Fibroblast of mammary gland (primary cell): ENCODE measurements around the gene ZNF511.

Source experiments
- DNase-seq: peaks from one replicate; pipeline ENCODE4 v3.0.0-alpha.2; 2010; ENCODE audit warnings: low read depth
- H3K4me3 ChIP-seq: 2 replicates; pipeline ENCODE4 v1.5.1; 2011; ENCODE audit warnings: low read depth, mild to moderate bottlenecking, low read length, moderate library complexity; ENCODE audit not compliant: control insufficient read depth
- TF ChIP-seq, protein P1 (sequence below): conservative IDR thresholded peaks from 2 replicates; pipeline ENCODE4 v1.5.1; 2011; ENCODE audit warnings: low read depth, low read length, inconsistent platforms; ENCODE audit not compliant: control insufficient read depth, insufficient read depth

The ZNF511 gene

DNA sequence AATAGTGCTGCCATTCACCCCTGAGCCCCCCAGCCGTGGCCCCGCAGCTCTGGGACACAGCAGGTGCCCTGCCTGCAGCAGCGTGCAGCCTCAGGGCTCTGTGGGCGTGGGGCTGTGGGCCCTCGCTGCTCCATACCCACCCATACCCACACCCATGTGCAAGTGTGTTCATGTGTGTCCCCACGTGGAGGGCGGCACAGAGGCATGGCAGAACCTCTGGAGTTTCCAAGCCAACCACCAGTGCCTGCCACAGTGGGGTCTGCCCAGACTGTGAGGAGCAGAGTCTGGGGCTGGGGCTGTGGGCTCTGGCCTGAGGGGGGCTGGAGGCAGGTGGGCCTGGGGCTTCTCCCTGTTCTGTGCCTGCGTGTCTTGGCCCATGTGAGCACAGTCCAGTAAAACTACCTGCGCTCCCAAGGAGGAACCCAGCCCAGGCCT lies 40.9 kb downstream of the ZNF511 start:
- DNase-seq = no peak
- TF ChIP-seq, protein P1, sequence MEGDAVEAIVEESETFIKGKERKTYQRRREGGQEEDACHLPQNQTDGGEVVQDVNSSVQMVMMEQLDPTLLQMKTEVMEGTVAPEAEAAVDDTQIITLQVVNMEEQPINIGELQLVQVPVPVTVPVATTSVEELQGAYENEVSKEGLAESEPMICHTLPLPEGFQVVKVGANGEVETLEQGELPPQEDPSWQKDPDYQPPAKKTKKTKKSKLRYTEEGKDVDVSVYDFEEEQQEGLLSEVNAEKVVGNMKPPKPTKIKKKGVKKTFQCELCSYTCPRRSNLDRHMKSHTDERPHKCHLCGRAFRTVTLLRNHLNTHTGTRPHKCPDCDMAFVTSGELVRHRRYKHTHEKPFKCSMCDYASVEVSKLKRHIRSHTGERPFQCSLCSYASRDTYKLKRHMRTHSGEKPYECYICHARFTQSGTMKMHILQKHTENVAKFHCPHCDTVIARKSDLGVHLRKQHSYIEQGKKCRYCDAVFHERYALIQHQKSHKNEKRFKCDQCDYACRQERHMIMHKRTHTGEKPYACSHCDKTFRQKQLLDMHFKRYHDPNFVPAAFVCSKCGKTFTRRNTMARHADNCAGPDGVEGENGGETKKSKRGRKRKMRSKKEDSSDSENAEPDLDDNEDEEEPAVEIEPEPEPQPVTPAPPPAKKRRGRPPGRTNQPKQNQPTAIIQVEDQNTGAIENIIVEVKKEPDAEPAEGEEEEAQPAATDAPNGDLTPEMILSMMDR = no peak

DNA sequence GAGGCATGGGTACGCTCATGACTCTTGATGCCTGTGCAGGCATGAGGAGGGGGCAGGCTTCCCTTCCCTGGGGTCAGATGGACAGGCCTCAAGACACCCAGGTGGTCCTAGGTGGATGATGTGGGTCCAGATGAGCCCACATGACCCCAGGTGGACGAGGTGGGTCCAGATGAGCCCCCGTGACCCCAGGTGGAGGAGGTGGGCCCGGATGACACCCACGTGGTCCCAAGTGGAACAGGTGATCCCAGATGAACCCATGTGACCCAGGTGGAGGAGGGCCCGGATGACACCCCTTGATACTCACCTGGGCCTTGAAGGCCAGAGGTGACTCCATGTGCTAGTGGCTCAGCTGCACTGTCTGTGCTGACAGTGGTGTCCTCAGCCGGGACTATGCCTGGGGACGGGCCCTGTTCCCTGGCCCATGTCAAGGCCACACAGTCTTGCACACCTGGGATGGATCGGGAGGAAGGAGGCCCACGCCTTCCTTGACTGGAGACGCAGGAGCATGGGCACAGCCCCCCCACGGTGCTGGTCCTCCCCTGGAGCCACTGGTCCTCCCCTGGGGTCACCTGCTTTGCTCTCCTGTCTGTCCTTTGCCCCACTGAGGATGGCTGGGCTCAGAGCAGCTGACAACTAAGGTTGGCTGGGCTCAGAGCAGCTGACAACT lies 41.7 kb downstream of the ZNF511 start:
- no peak overlapping the region for H3K4me3 ChIP-seq
- DNase-seq = no peak
- TF ChIP-seq, protein P1 = no peak

More for the DNA sequence above, 40.9 kb downstream of the ZNF511 start:
- H3K4me3 ChIP-seq = no peak overlapping the region

DNA sequence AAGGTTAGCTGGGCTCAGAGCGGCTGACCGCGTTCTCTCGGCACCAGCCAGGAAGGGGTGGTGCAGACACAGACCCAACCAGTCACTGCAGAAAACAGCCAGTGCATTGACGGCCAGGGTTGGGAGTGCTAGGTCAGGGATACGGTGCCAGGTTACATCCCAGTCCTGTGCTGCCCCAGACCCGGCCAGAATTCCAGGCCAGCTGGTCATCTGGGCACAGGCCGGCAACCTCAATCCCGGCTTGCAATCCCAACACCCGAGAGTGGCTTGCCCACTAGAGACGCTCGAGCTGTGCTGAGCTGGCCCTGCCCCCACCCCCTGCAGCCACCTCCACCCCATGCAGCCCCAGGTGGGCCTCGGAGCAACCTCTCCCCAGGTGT lies 42.2 kb downstream of the ZNF511 start:
- H3K4me3 ChIP-seq = no peak overlapping the region
- TF ChIP-seq, protein P1 = no peak
- no peak for DNase-seq

DNA sequence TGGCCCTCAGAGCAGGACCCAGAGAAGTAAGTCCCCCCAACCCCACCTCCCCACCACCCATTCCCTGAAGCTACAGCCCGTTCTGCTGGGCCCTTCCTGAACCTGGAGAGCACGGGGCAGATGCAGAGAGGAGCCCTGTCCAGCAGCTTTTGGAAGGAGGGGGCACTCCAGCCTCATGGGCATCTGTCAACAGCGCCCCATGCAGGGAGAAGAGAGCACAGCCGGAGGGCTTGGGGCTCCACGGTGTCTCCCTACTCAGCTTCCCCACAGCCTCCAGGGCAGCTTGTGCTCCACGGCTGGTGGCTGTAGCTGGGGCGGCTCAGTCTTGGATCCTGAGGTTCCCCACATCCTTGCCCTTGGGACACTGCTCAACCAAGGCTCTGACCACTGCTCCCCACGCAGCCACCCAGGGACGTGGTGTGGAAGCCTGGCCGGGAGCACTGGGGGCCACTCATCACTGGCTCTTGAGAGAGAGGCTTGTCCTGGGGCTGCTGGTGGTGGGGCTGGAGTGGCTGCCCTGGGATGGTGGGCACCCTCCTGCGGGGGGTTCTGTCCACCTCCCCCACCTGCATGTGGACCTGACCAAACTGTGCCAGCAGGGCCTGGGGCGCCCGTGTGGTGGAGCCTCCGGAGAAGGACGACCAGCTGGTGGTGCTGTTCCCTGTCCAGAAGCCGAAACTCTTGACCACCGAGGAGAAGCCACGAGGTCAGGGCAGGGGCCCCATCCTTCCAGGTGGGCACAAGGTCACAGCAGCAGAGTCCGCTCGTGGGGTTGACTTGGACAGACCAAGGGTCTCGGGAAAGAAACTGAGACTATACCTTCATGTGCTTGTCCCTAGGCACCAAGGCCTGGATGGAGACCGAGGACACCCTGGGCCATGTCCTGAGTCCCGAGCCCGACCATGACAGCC lies 42.9 kb downstream of the ZNF511 start:
- no peak overlapping the region for H3K4me3 ChIP-seq
- DNase-seq = no peak
- TF ChIP-seq, protein P1 = peak; percentile 1

DNA sequence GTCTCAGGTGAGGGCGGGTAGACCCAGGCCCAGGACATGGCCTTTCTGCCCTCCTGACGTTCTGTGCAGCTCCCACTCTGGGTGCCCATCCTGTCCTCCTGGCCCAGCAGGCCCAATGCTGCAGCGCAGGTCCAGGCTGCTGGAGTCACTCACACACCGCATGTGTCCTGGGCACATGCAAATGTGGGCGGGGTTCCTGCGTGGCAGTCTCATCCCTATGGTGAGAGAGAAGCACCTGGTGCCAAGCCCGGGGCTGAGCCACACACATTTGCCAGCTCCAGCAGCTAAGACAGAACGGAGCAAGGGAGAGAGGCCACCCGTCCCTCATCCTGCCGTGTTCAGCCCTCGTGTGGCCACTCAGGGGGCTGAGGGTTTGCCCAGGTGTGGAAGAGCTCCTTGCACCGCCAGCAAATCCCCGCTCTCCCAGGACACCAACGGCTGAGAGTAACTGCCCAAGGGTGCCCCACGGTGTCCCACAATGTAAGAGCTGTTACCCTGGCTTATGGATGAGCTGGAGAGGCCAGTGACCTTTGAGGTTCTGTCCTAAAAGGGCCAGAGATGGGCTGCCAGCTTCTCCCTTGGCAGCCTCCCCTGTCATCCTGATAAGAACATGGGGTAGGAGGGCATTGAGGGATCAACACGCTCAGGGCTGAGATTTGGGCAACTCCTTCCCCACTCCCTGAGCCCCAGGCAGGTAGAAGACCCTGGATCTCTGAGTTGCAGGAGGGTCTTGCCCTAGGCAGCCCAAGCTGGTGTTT lies 44.7 kb downstream of the ZNF511 start:
- no peak overlapping the region for H3K4me3 ChIP-seq
- TF ChIP-seq, protein P1 = no peak
- DNase-seq = no peak

DNA sequence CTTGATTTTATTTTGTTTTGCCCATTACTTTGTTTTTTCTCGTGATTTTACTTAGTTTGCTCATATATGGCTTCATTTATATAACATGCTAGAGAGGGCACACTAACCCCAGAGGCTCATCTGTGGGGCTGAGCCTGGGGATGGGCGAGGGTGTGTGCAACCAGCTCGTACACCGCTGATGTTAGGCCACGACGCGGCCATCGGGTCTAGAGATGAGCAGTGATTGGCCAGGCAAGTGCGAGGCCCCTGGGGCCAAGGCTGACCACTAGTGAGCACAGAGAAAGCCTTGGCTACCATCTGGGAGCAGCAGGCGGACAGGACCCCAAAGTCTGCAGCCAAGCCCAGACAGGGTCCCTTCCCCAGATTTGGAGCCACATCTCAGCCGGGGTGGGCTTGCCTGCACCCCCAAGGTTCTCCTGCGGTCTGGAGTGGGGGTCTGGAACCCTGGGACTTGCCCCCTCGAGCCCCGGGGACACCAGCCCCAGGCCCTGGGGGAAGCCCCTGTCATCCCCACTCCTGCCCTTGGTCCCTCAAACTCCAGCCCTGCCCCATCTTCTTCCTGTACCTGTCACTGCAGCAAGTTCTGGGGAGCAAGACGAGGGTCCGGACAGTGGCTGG lies 45.4 kb downstream of the ZNF511 start:
- H3K4me3 ChIP-seq = no peak overlapping the region
- TF ChIP-seq, protein P1 = no peak
- no peak for DNase-seq
